Measurements from ENCODE around the gene DSCAM.

DSCAM gene

GRCh38 chr21:40300300-40300699 is 546.7 kb downstream of the DSCAM start:
- no peak for TF ChIP-seq CTCF (IDR thresholded peaks at IDR 0.05)

GRCh38 chr21:40299451-40299850 is 547.5 kb downstream of the DSCAM start:
- no peak for TF ChIP-seq CTCF (IDR thresholded peaks at IDR 0.05)

DNA sequence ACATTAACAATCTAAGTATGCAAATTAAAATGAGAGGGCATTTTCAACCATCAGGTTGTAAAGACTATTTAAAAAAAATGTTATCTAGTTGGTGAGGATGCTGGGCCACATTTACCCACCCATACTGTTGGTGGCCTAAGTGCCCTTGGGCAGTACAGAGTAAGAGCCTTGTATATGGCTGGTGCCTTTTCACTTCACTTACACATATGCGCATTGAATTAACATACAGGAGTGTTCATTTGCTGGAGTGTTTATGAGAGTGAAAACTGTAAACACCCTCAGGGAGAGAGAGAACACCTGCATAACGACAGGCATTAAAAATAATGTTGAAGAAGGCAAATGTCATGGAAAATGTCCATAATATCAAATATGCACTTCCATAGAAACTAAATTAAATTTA is 552.6 kb downstream of the DSCAM start:
- TF ChIP-seq CTCF (IDR thresholded peaks at IDR 0.05), result no peak

DNA sequence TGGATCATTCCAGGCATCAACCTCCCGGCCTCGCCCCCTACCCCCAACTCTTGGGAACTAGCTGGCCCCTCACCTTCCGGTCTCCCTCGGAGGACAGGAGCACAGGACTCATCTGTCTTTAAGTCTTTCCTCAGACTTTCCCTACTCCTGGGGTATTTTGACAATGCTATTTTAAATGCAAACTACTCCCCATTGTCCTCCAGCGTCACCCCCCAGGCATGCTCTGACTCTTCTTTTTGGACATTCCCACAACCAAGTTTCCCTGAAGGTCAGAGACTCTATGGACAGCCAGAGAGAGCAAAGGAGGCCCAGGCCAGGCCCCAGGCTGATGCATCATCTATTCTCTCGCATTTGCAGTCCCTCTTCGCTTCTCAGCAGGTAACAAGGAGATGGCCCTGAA is 555.4 kb downstream of the DSCAM start:
- TF ChIP-seq CTCF (IDR thresholded peaks at IDR 0.05), result no peak

DNA sequence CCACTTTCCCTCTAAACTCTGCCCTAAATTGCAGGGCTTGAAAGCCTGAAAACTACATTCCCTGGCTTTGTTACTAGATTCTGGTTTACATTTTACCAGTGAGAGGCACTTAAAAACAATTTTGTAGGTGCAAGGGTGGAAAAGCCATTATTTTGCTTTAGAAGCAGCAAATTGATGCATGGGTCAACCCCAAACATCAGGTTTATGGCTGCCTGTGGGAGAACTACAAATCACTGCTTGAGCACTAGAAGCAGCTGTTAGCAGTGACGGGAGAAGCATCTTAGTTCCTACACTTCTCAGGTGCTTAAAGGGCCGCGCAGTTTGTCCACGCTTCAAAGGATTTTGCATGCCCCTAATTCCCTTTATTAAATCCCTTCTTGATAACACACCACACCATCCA is 562.5 kb downstream of the DSCAM start:
- TF ChIP-seq CTCF (IDR thresholded peaks at IDR 0.05), result no peak

DNA sequence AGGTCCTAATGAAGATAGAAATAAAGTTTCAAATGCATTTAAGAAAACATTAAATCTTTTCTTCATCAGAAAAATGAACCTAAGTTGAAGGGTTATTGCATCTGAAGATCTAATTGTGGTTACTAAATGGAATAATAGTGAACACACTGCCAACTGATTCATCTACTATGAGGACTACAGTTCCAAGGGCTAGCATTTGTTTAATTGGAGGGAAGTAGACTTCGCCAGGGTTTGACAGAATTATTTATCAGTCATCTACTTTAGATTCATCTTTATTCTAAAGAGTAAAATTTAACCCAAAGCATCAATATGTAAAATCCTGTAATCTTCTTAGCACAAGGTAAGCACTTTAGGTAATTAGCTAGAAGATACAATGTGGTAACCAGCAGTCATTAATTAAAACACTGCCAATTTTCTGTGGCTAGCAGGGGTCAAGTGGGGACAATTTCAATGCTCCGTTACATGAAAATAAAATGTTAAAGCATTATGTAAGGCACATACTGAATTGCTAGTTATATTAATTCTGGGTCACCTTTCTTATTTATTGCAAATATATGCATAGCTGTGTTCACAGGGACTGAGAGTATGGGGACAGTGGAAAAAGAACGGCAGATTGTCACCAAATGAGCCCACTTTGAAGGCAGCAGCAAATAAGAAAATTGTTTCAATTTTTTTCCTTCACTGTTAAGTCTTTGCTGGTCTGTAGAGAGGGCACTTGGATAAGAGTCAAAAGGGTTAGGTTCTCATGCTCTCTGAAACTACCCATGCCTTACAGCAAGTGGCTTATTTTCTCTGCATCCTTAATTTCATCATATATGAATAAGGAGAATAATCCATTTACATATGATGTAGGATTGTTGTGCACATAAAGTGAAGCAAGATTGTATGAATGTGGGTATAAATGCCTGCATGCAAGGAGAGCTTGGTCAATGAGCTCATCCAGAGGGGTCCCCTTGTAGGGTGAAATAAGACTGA is 563.8 kb downstream of the DSCAM start:
- no peak for TF ChIP-seq CTCF (IDR thresholded peaks at IDR 0.05)

DNA sequence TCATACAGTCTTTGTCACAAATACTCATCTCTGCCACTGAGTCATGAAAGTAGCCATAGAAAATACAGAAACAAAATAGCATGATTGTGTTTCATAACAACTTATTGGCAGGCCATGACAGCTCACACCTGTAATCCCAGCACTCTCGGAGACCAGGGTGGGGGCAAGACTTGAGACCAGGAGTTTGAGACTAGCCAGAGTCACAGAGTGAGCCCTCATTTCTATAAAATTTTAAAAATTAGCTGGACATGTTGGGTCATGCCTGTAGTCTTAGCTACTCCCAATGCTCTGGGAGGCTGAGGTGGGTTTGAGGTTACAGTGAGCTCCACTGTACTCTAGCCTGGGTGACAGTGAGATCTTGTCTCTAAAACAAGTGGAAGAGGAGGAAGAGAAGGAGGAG is 568.6 kb downstream of the DSCAM start:
- no peak for TF ChIP-seq CTCF (IDR thresholded peaks at IDR 0.05)
